ENCODE results near the gene TRMT13. TPM values are rescaled to one million over a fixed set of nuclear protein-coding genes. Genes with fewer than 3 reads are reported as not detected.

The TRMT13 gene
- total and polyA plus RNA-seq, 2 of the 13 experiments (the other 11 are each of a cell fraction or from before 2014, with no cell fraction given) = 10.0 to 12.4 TPM

DNA sequence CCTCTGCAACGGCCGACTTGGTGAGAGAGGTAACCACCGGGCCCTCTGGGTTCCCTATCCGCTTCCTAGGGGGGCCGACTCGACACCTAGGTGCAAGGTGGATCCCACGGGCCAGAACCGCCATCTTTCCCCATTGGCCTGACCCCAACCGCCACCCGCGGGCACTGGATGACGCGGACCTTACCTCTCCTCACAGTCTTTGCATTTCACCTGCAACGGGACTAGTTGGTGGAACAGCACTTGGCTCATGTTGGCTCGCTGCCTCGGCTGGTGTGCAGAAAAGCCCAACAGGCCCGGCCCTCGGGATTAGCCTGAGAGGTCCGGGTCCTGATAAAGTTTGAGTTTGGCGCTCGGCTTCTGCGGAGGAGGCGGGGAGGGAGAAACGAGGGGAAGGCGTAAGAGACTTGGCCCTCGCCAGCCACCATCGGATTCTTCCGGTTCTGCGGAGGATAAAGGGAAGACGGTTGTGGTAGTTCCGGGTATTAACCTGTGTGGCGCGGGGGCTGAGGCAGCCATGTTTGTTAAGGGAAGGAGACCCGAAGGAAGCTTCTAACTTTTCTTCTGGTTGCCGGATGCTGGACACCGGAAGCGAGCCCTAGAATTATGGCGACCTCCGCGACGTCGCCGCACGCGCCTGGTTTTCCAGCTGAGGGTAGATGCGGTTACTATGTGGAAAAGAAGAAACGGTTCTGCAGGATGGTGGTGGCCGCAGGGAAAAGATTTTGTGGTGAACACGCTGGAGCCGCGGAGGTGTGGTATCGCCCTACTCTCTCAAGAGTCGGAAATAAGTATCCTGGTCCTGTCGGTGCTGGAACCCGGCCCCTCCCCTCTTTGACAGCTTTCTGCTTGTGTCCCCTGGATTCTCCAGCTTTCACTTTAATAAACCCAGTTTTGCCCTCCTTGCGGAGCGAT, at the start of gene TRMT13, which contains the start of gene SASS6 (continued):
- TF ChIP-seq ZNF496 (CRISPR knock-in tag; IDR thresholded peaks at IDR 0.05; ENCODE audit: insufficient replicate concordance) (no peak), SMARCE1 (IDR thresholded peaks at IDR 0.05; ENCODE audit: borderline replicate concordance) (no peak), ZNF570 (CRISPR knock-in tag; IDR thresholded peaks at IDR 0.05; ENCODE audit: borderline replicate concordance) (no peak), THAP8 (CRISPR knock-in tag; IDR thresholded peaks at IDR 0.05; ENCODE audit: borderline replicate concordance) (0 out of 2 replicates have a peak, but pooled peaks have one; percentile 17), SP5 (CRISPR knock-in tag; IDR thresholded peaks at IDR 0.05; ENCODE audit: borderline replicate concordance, low read depth) (peak; percentile 63; the same call in 1 of the 2 replicates), SMC3 (IDR thresholded peaks at IDR 0.05; ENCODE audit: low read length) (no peak), SKI (IDR thresholded peaks at IDR 0.05; ENCODE audit: partially characterized antibody) (peak; percentile 44), ZMAT5 (CRISPR knock-in tag; IDR thresholded peaks at IDR 0.05; ENCODE audit: borderline replicate concordance, low read depth) (no peak), SRF (IDR thresholded peaks at IDR 0.05; ENCODE audit: low read depth, low read length) (no peak), HOXA7 (CRISPR knock-in tag; IDR thresholded peaks at IDR 0.05) (no peak), SYNCRIP (IDR thresholded peaks at IDR 0.05; ENCODE audit: insufficient read depth, low read depth, low read length) (no peak), ZNF772 (CRISPR knock-in tag; IDR thresholded peaks at IDR 0.05) (no peak), ZFP90 (CRISPR knock-in tag; IDR thresholded peaks at IDR 0.05; ENCODE audit: borderline replicate concordance) (peak; percentile 86), ZNF605 (CRISPR knock-in tag; IDR thresholded peaks at IDR 0.05) (peak; percentile 83; the same call in 1 of the 2 replicates), ZNF572 (CRISPR knock-in tag; IDR thresholded peaks at IDR 0.05) (no peak)
- TF ChIP-seq, protein P1, sequence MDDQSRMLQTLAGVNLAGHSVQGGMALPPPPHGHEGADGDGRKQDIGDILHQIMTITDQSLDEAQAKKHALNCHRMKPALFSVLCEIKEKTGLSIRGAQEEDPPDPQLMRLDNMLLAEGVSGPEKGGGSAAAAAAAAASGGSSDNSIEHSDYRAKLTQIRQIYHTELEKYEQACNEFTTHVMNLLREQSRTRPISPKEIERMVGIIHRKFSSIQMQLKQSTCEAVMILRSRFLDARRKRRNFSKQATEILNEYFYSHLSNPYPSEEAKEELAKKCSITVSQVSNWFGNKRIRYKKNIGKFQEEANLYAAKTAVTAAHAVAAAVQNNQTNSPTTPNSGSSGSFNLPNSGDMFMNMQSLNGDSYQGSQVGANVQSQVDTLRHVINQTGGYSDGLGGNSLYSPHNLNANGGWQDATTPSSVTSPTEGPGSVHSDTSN (CRISPR knock-in tag; IDR thresholded peaks at IDR 0.05; ENCODE audit: borderline replicate concordance) = no peak
- TF ChIP-seq, protein P2, sequence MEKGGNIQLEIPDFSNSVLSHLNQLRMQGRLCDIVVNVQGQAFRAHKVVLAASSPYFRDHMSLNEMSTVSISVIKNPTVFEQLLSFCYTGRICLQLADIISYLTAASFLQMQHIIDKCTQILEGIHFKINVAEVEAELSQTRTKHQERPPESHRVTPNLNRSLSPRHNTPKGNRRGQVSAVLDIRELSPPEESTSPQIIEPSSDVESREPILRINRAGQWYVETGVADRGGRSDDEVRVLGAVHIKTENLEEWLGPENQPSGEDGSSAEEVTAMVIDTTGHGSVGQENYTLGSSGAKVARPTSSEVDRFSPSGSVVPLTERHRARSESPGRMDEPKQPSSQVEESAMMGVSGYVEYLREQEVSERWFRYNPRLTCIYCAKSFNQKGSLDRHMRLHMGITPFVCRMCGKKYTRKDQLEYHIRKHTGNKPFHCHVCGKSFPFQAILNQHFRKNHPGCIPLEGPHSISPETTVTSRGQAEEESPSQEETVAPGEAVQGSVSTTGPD (CRISPR knock-in tag; IDR thresholded peaks at IDR 0.05) = no peak
- TF ChIP-seq, protein P3, sequence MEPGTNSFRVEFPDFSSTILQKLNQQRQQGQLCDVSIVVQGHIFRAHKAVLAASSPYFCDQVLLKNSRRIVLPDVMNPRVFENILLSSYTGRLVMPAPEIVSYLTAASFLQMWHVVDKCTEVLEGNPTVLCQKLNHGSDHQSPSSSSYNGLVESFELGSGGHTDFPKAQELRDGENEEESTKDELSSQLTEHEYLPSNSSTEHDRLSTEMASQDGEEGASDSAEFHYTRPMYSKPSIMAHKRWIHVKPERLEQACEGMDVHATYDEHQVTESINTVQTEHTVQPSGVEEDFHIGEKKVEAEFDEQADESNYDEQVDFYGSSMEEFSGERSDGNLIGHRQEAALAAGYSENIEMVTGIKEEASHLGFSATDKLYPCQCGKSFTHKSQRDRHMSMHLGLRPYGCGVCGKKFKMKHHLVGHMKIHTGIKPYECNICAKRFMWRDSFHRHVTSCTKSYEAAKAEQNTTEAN (CRISPR knock-in tag; conservative IDR thresholded peaks at IDR 0.05) = no peak; the same call in 1 of the 2 replicates
- TF ChIP-seq, protein P4, sequence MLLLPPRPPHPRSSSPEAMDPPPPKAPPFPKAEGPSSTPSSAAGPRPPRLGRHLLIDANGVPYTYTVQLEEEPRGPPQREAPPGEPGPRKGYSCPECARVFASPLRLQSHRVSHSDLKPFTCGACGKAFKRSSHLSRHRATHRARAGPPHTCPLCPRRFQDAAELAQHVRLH (CRISPR knock-in tag; IDR thresholded peaks at IDR 0.05; ENCODE audit: borderline replicate concordance, low read depth) = peak; percentile 87
- TF ChIP-seq, protein P5, sequence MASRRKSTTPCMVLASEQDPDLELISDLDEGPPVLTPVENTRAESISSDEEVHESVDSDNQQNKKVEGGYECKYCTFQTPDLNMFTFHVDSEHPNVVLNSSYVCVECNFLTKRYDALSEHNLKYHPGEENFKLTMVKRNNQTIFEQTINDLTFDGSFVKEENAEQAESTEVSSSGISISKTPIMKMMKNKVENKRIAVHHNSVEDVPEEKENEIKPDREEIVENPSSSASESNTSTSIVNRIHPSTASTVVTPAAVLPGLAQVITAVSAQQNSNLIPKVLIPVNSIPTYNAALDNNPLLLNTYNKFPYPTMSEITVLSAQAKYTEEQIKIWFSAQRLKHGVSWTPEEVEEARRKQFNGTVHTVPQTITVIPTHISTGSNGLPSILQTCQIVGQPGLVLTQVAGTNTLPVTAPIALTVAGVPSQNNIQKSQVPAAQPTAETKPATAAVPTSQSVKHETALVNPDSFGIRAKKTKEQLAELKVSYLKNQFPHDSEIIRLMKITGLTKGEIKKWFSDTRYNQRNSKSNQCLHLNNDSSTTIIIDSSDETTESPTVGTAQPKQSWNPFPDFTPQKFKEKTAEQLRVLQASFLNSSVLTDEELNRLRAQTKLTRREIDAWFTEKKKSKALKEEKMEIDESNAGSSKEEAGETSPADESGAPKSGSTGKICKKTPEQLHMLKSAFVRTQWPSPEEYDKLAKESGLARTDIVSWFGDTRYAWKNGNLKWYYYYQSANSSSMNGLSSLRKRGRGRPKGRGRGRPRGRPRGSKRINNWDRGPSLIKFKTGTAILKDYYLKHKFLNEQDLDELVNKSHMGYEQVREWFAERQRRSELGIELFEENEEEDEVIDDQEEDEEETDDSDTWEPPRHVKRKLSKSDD (CRISPR knock-in tag; IDR thresholded peaks at IDR 0.05; ENCODE audit: low read depth) = peak; percentile 86

All from HepG2 (cell line).